IPS-18c (cell line): Measurements from ENCODE around the gene HCAR1.
"Not testable (repeated sequence)": the region's sequence is repeated elsewhere in the genome, so short reads cannot be mapped to it uniquely, and the experiment has no call there.

Source experiments
- H3K4me3 ChIP-seq: 2 replicates; pipeline ENCODE4 v1.7.0; 2013; ENCODE audit warnings: low read depth, mild to moderate bottlenecking, low read length, moderate library complexity; ENCODE audit not compliant: insufficient read depth
- H3K9me3 ChIP-seq: one replicate; pipeline ENCODE4 v1.6.1; 2013; ENCODE audit warnings: mild to moderate bottlenecking, low read length, moderate library complexity; ENCODE audit not compliant: control insufficient read depth, insufficient read depth

Gene HCAR1

GRCh38 chr12:122730215-122731014 lies at the start of gene HCAR1:
Gene HCAR1, minus strand, starts transcription at chr12:122730844. Its CDS starts 505 bp downstream, at chr12:122730339.
- H3K4me3 ChIP-seq: no peak within 1 kb of the TSS
- H3K9me3 ChIP-seq: no peaks in the 10 kb centered on the region

GRCh38 chr12:122757568-122757967 lies 26.9 kb upstream of the HCAR1 start:
- no peaks in the 10 kb centered on the region for H3K9me3 ChIP-seq
- no peak overlapping the region; the same call in 1 of the 2 replicates for H3K4me3 ChIP-seq

GRCh38 chr12:122754790-122755189 lies 24.1 kb upstream of the HCAR1 start:
- Histone ChIP-seq H3K9me3 (no peaks in the 10 kb centered on the region), H3K4me3 (no peak overlapping the region)

GRCh38 chr12:122753319-122753650 lies 22.6 kb upstream of the HCAR1 start:
- Histone ChIP-seq H3K4me3 (peak overlapping the region; percentile 74), H3K9me3 (no peaks in the 10 kb centered on the region)

- peak within 1 kb of the TSS; percentile 74 for H3K4me3 ChIP-seq
- no peaks in the 10 kb centered on the region for H3K9me3 ChIP-seq
These were observed 22.0 kb upstream of the HCAR1 start, which contains the start of gene DENR for GRCh38 chr12:122752464-122753318. Gene DENR, plus strand, starts transcription at chr12:122752824. Its CDS starts 878 bp downstream, at chr12:122753702.

GRCh38 chr12:122750781-122751515 lies 20.3 kb upstream of the HCAR1 start:
- H3K4me3 ChIP-seq: peak overlapping the region; percentile 21; the same call in 1 of the 2 replicates
- H3K9me3 ChIP-seq: not testable (repeated sequence)

- H3K4me3 ChIP-seq: no peak overlapping the region
- no peaks in the 10 kb centered on the region for H3K9me3 ChIP-seq
These were observed 19.1 kb upstream of the HCAR1 start for GRCh38 chr12:122749569-122750332.

GRCh38 chr12:122747224-122748135 lies 16.8 kb upstream of the HCAR1 start:
- Histone ChIP-seq H3K4me3 (no peak overlapping the region), H3K9me3 (no peaks in the 10 kb centered on the region)

GRCh38 chr12:122743895-122744525 lies 13.4 kb upstream of the HCAR1 start:
- Histone ChIP-seq H3K9me3 (no peaks in the 10 kb centered on the region), H3K4me3 (no peak overlapping the region)

GRCh38 chr12:122740351-122740750 lies 9.7 kb upstream of the HCAR1 start:
- H3K4me3 ChIP-seq: no peak overlapping the region
- no peaks in the 10 kb centered on the region for H3K9me3 ChIP-seq

- no peaks in the 10 kb centered on the region for H3K9me3 ChIP-seq
- H3K4me3 ChIP-seq: no peak overlapping the region
These were observed 7.9 kb upstream of the HCAR1 start for GRCh38 chr12:122738571-122738970.

- Histone ChIP-seq H3K9me3 (no peaks in the 10 kb centered on the region), H3K4me3 (no peak overlapping the region)
These were observed 2.0 kb upstream of the HCAR1 start for GRCh38 chr12:122732611-122733010.

- no peaks in the 10 kb centered on the region for H3K9me3 ChIP-seq
- H3K4me3 ChIP-seq: no peak overlapping the region
These were observed 1.5 kb upstream of the HCAR1 start for GRCh38 chr12:122732170-122732569.

- no peaks in the 10 kb centered on the region for H3K9me3 ChIP-seq
- no peak overlapping the region for H3K4me3 ChIP-seq
These were observed 945 bp downstream of the HCAR1 start for GRCh38 chr12:122729583-122730214.

- H3K4me3 ChIP-seq: no peak overlapping the region
- H3K9me3 ChIP-seq: no peaks in the 10 kb centered on the region
These were observed 4.5 kb downstream of the HCAR1 start for GRCh38 chr12:122726080-122726558.
